Omental fat pad (tissue), 4 donors: ENCODE data around the gene FES. TPM values are rescaled to one million over a fixed set of nuclear protein-coding genes. Genes with fewer than 3 reads are reported as not detected.
"Not testable (repeated sequence)": the region's sequence is repeated elsewhere in the genome, so short reads cannot be mapped to it uniquely, and the experiment has no call there.

Experiments
- ATAC-seq: fragments of 150-250 bp; one replicate; pipeline ENCODE4 v1.9.1; 2016; ENCODE audit warnings: mild to moderate bottlenecking, moderate library complexity; ENCODE audit not compliant: low FRiP score
- DNase-seq: peaks from one replicate; pipeline ENCODE4 v3.0.0-alpha.2; 2019; ENCODE audit warnings: low spot score
- total RNA-seq, 4 donors: library from RNA; depleted of rRNA; stranded (reverse); fragments of >200 nt; gene quantifications; one replicate each; pipeline ENCODE4 v1.1.0, GENCODE V29; 2016
- TF ChIP-seq, protein P1 (sequence below), 3 donors: fragments of 450-650 bp; IDR thresholded peaks; one replicate each; pipeline ENCODE4 v1.5.1; 2016 to 2017; ENCODE audit warnings: antibody characterized with exemption in 3 of 3, mild to moderate bottlenecking in 3 of 3, moderate library complexity in 2 of 3

Gene FES
- total RNA-seq, 4 donors from 2014 or later = 57.0 to 146 (median 77.2) TPM

DNA sequence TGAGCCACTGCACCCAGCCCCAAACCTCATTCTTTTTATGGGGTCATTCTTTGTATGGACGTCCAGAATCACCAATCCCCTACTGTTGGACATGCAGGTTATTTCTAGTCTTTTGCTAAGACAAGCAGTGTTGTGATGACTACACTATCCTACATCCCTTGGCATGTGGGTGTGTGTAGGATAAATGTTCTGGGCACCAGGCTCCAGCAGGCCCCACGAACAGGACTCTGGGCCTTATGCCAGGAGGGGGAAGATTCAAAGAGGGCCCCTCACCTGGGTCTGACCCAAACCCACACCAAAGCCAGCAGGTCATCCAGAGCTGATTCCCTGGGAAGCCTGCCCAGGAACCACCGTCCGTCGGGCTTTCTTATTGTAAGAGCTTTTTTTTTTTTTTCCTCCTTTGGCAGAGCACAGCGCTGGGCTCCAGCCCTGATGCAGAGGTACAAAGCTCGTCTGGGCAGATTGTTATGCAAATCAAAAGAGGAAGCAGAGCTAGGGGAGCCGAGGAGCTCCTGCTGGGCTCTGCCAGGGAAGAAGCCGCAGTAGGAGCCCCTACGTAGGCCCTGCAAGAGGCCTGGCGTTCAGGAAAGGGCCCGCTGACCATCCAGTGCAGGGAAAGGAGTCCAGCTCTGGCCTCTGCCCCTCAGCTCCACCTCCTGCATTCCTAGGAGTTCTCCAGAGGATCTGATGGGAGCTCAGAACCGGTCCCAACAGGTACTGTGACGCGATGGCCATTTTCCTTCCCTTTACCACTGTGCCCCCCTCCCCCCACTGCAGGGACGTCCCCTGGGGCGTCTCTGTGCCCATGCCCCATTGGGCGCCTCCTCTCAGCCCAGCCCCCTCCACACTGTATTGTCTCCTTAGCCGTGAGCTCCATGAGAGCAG lies 44.9 kb upstream of the FES start:
- no peak for ATAC-seq
- DNase-seq = no peak
- TF ChIP-seq, protein P1, sequence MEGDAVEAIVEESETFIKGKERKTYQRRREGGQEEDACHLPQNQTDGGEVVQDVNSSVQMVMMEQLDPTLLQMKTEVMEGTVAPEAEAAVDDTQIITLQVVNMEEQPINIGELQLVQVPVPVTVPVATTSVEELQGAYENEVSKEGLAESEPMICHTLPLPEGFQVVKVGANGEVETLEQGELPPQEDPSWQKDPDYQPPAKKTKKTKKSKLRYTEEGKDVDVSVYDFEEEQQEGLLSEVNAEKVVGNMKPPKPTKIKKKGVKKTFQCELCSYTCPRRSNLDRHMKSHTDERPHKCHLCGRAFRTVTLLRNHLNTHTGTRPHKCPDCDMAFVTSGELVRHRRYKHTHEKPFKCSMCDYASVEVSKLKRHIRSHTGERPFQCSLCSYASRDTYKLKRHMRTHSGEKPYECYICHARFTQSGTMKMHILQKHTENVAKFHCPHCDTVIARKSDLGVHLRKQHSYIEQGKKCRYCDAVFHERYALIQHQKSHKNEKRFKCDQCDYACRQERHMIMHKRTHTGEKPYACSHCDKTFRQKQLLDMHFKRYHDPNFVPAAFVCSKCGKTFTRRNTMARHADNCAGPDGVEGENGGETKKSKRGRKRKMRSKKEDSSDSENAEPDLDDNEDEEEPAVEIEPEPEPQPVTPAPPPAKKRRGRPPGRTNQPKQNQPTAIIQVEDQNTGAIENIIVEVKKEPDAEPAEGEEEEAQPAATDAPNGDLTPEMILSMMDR (IDR thresholded peaks at IDR 0.05) = no peak

DNA sequence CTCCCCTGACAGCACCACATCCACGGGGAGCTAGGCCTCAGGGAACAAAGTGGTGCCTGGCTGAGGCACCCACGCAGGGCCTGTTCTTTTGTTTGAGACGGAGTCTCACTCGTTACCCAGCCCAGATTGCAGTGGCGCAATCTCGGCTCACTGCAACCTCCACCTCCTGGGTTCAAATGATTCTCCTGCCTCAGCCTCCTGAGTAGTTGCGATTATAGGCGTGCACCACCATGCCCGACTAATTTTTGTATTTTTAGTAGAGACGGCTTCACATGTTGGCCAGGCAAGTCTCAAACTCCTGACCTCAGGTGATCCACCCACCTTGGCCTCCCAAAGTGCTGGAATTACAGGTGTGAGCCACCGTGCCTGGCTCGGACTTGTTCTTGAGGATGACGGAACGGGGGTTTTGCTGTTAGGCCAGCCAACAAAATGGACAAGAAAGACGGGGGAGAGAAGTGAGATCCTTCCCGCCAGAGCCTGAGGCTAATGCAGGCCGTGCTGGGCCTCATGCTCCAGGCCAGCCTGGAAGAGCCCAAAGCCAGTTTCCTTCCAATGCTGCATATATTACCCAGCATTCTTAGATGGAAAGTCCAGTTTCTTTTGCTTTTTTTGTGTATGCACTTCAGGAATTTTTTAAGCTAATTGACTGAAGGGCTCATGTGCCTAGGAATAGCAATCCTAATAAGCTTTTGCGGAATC lies 44.0 kb upstream of the FES start:
- TF ChIP-seq, protein P1 (IDR thresholded peaks at IDR 0.05) = no peak
- DNase-seq (no peak), ATAC-seq (no peak)

DNA sequence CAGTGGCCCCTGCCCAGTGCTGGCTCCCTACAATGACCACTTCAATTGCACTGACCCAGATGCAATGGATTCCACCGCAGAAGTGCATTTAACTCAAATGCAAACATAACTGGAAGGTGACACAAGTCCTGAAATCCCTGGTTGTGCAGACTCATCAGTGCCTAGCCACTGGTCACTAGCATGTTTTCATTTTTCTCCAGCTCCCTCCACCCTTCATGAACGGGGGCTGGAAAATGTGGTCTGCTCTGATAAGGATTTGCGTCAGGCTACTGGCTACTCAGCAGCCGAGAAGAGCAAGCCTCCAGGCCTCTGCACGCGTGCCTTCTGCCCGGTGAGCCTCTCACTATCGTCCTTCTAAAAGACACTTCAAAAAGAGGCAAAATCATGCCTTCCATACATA lies 43.4 kb upstream of the FES start:
- ATAC-seq (no peak), DNase-seq (no peak)
- TF ChIP-seq, protein P1 (IDR thresholded peaks at IDR 0.05) = no peak

DNA sequence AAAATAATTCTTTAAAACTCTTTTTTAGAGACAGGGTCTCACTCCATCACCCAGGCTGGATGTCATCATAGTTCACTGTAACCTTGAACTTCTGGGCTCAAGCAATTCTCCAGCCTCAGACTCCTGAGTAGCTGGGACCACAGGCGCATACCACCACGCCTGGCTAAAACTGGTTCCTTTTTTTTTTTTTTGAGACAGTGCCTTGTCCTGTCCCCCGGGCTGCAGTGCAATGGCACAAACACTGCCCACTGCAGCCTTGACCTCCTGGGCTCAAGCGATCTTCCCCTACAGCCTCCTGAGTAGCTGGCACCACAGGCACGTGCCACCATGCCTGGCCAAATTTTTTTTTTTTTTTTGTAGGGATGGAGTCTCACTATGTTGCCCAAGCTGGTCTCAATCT lies 39.6 kb upstream of the FES start:
- DNase-seq (no peak), ATAC-seq (no peak)
- TF ChIP-seq, protein P1 (IDR thresholded peaks at IDR 0.05) = no peak

DNA sequence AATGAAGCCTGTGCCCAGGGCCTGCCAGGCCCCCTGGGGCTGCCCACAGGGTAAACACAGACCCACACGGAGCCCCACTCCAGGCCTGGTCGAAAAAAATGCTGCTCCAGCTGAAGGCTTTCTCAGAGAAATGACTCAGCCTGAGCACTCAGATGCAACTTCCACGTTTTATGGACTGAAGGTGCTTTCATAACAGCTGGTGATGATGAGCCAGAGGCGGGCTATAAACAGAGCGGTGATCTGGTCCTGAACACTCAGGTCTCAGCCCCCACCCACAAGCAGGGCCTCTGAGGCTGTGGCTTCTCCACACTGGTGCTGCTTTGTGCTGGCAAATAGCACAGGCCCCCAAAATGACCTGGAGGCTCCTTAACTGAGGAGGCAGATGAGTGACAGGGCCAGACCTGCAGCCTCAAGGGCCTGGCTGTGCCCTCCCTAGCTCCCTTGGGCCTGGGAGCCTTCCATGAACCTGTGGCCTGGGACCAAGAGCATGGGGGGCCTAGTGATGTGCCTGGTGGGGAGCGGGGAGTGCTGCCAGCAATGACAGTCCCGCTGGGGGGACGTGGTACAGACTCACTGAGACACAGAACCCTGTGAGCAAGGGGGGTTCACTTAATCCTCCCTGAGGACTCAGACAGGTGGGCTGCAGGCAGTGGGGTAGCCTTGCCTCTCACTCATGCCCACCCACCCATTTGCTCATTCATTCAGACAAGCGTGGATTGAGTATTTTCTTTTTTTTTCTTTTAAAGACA lies 38.9 kb upstream of the FES start:
- ATAC-seq = peak; percentile 68
- no peak for DNase-seq
- TF ChIP-seq, protein P1 (IDR thresholded peaks at IDR 0.05) = no peak

DNA sequence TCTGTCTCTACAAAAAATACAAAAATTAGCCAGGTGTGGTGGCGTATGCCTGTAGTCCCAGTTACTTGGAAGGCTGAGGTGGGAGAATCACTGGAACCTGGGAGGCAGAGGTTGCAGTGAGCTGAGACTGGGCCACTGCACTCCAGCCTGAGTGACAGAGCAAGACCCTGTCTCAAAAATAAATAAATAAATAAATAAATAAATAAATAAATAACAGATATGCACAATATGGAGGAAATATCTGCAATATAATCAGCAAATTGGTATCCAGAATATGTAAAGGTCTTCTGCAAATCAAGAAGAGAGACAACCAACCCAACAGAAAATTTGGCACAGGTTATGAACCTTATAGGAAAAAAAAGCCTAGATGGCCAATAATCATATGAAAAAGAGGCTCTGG lies 34.9 kb upstream of the FES start:
- DNase-seq, ATAC-seq: not testable (repeated sequence)

DNA sequence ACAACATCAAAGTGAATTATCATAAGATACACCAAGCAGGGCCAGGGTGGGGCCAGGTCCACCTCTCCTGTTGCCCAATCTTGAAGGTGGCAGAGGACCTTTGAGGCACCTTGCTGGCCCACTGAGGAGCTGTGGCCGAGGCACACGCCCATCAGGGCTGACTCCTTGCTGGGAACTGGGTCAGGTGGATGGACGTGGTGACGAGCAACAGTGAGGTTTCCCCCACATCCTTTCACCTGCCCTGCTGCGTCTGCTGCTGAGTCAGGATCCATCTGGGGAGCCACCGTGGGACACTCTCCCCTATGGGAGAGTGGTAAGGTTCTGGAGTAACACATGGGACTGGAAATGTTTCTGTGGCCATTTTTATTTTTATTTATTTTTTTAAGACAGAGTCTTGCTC lies 33.2 kb upstream of the FES start:
- DNase-seq = no peak
- no peak for ATAC-seq
- TF ChIP-seq, protein P1 (IDR thresholded peaks at IDR 0.05) = no peak
